ENCODE results near the gene NR6A1. TPM values are rescaled to one million over a fixed set of nuclear protein-coding genes. Genes with fewer than 3 reads are reported as not detected.

Gene NR6A1
- total and polyA plus RNA-seq, 2 of the 13 experiments (the other 11 are each of a cell fraction or from before 2014, with no cell fraction given): 28.1 to 31.5 TPM

DNA sequence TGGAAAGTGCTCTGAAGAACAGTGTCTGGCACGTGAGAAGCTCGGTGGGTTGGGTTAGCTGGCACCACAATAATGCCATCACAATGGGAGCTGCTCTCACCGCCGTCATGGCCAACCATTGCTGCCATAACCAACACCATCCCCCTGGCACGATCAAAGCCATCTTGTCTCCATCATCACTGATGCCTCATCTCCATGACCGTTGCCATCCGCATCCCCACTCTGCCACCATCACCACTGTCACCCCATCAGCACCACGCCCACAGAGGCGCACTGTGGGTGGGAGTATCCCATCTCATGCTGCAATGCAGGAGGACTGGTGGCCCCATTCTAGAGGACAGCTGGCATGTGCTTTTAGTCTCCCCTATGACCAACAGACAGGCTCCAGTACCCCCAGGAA, 287.6 kb downstream of the NR6A1 start:
- peaks cover 3 to 6% of the 10 kb centered on the region in 2 experiments; a peak in 4 of 5 replicates for H3K27me3 ChIP-seq (ENCODE audit: control insufficient read depth in 1 of 2, insufficient read depth in 2 of 2, low read length in 2 of 2)
- no peak overlapping the region for H3K9ac ChIP-seq (ENCODE audit: insufficient read depth, low read depth, low read length)
- no peak for ATAC-seq
- in situ Hi-C loops (cut with HindIII; ENCODE audit: extremely low pct_ligation_motif_present, low pct_unique_long_range_greater_than_20kb): no loop called here
- peaks cover 15% of the 10 kb centered on the region for H3K4me1 ChIP-seq (ENCODE audit: insufficient read depth, low read length)
- no peak for FAIRE-seq
- H3K27ac ChIP-seq (ENCODE audit: extremely low read length, insufficient read depth, low read length): no peak overlapping the region
- no peak for DNase-seq (ENCODE audit: low spot score)
- H3K4me3 ChIP-seq (replicated peaks in 1 of 3; ENCODE audit: insufficient read depth in 1 of 3, low read depth in 2 of 3, low read length in 3 of 3): no peak overlapping the region
- H3K9me3 ChIP-seq (ENCODE audit: low read length): no peaks in the 10 kb centered on the region
- POLR2A ChIA-PET: no interaction called here
- 93% methylated on average over 9 of the region's 9 CpGs for WGBS (ENCODE audit: low lambda C conversion rate)
- TF ChIP-seq AKNA (CRISPR knock-in tag; IDR thresholded peaks at IDR 0.05; ENCODE audit: borderline replicate concordance) (no peak), ZNF317 (CRISPR knock-in tag; IDR thresholded peaks at IDR 0.05) (no peak), POLR2A (IDR thresholded peaks at IDR 0.05; ENCODE audit: insufficient read depth in 1 of 2, low read depth in 2 of 2, low read length in 2 of 2) (0 out of 4 replicates have a peak, but pooled peaks of 1 of the 2 experiments have one; percentile 29), SKI (IDR thresholded peaks at IDR 0.05; ENCODE audit: partially characterized antibody) (no peak)
- intact Hi-C loops (cut with micrococcal nuclease; ENCODE audit: unreplicated experiment): no loop called here
- no peak overlapping the region for H2AFZ ChIP-seq (ENCODE audit: low read length)
- no TSS peak for BruUV-seq (replicated peaks)
- H4K20me1 ChIP-seq (ENCODE audit: insufficient read depth, low read length): no peaks in the 10 kb centered on the region
- H3K4me2 ChIP-seq (ENCODE audit: low read depth, low read length): no peak overlapping the region
- no peaks in the 10 kb centered on the region; a peak in 2 of 5 replicates for H3K36me3 ChIP-seq (replicated peaks in 1 of 2; ENCODE audit: control insufficient read depth in 1 of 2, insufficient read depth in 2 of 2, low read length in 2 of 2)
- CTCF ChIA-PET (ENCODE audit: low intra/inter-chr PET ratio, low total read pairs): no interaction called here
- H3K79me2 ChIP-seq (ENCODE audit: insufficient read depth, low read length): no peaks in the 10 kb centered on the region
